Measurements from ENCODE around the gene HSP90AA1. TPM values are rescaled to one million over a fixed set of nuclear protein-coding genes. Genes with fewer than 3 reads are reported as not detected.

Gene HSP90AA1
- total and polyA plus RNA-seq, 5 donors from 2014 or later, result 331 to 653 (median 388) TPM

DNA sequence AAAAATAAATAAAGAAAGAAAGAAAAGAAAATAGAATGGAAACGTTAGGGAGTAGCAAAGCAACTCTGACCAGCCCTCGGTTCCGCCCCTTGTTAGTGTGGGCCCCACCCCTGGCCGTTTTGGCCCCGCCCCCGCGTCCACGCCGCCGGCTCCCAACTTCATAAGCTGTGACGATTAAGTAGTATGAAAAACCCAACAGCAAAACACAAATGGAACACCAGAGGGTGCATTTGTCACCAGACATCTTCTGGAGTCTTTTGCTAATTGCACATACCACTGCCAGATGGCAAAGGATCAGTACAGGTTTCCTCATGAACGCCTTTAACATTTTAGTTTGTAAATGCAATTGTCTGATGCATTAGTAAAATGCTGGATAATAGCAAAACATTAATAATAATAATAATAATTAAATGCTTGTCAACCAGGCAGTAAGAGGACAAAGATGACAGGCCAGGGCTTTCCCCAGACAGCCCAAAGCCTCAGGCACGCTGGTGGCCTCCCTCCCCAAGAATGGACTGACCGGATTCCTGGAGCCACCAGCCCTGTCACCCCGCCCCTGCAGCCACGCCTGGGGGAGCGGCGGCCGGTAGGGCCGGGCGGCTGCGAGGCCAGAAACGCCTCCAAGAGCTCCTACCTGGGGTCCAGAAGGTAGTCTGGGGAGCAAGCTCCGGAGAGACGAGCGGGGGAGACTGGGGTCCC is 23.6 kb downstream of the HSP90AA1 start:
- H3K27me3 Mint-ChIP-seq, result no peaks in the 10 kb centered on the region
- H3K36me3 Mint-ChIP-seq, result no peaks in the 10 kb centered on the region
- Histone ChIP-seq H3K27me3 (ENCODE audit: control insufficient read depth, insufficient read depth, low read length) (no peaks in the 10 kb centered on the region), H3K4me3 (ENCODE audit: low read depth, low read length) (no peak overlapping the region), H3K27ac (ENCODE audit: insufficient read depth, low read length, poor library complexity, severe bottlenecking) (no peak overlapping the region), H3K9me3 (ENCODE audit: control insufficient read depth in 2 of 2, low read length in 2 of 2) (no peaks in the 10 kb centered on the region), H3K4me1 (ENCODE audit: control insufficient read depth, insufficient read depth, low read length, poor library complexity, severe bottlenecking) (no peaks in the 10 kb centered on the region), H3K36me3 (ENCODE audit: control insufficient read depth, insufficient read depth, low read length) (no peaks in the 10 kb centered on the region)
- peaks cover 0 to 6% (median under 1%) of the 10 kb centered on the region in 4 donors for H3K4me1 Mint-ChIP-seq
- no peak overlapping the region for H3K27ac Mint-ChIP-seq
- DNase-seq (peak; percentile 61 to 83 (median 61)), ATAC-seq (ENCODE audit: low read depth in 2 of 2) (peak; percentile 79 to 83)
- H3K4me3 Mint-ChIP-seq, result no peak overlapping the region
- H3K9me3 Mint-ChIP-seq, result no peaks in the 10 kb centered on the region

DNA sequence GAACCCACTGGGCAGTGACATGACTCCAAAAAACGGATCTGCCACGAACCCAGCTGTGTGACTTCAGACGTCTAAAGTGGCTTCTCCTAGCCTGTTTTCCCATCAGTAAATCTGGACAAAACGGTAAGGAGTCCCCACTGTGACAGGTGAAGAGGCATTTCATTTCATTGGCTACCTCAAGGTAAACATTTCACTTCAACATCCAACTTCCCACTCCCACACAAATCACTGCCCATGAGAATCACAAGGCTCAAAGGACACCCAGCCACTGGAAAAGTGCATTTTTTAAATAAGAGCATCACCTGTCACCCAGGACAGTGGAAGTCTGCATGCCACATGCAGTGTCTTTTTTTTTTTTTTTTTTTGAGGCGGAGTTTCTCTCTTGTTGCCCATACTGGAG is 27.9 kb downstream of the HSP90AA1 start:
- Histone ChIP-seq H3K4me1 (ENCODE audit: control insufficient read depth, insufficient read depth, low read length, poor library complexity, severe bottlenecking) (no peaks in the 10 kb centered on the region), H3K27me3 (ENCODE audit: control insufficient read depth, insufficient read depth, low read length) (no peaks in the 10 kb centered on the region), H3K9me3 (ENCODE audit: control insufficient read depth in 2 of 2, low read length in 2 of 2) (no peaks in the 10 kb centered on the region), H3K36me3 (ENCODE audit: control insufficient read depth, insufficient read depth, low read length) (no peaks in the 10 kb centered on the region), H3K4me3 (ENCODE audit: low read depth, low read length) (no peak overlapping the region), H3K27ac (ENCODE audit: insufficient read depth, low read length, poor library complexity, severe bottlenecking) (no peak overlapping the region)
- Mint-ChIP-seq H3K27me3 (no peaks in the 10 kb centered on the region), H3K27ac (no peak overlapping the region), H3K4me3 (no peak overlapping the region), H3K36me3 (no peaks in the 10 kb centered on the region), H3K4me1 (peaks cover 0 to 5% (median 3%) of the 10 kb centered on the region in 4 donors), H3K9me3 (no peaks in the 10 kb centered on the region)
- ATAC-seq (ENCODE audit: low read depth in 2 of 2) (no peak), DNase-seq (no peak)

DNA sequence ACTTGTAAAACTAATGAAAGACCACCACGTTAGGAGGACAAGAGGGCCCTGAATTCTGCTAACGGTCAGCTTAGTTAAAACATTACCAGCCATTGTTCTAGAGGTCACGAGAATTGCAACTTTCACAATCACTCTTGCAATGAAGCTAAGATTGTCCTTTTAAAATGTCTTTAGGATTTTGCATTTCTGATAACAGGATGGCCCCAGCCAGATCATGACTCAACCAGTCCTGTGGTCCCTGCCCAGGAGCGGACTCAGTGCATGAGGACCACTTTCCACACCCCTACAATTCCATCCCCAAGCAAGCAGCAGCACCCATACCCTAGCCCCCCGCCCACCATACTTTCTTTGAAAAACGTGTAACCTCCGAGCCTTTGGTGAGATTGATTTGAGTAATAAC is 28.7 kb downstream of the HSP90AA1 start:
- H3K4me3 Mint-ChIP-seq, result no peak overlapping the region
- H3K36me3 Mint-ChIP-seq, result no peaks in the 10 kb centered on the region
- no peaks in the 10 kb centered on the region for H3K4me1 ChIP-seq (ENCODE audit: control insufficient read depth, insufficient read depth, low read length, poor library complexity, severe bottlenecking)

DNA sequence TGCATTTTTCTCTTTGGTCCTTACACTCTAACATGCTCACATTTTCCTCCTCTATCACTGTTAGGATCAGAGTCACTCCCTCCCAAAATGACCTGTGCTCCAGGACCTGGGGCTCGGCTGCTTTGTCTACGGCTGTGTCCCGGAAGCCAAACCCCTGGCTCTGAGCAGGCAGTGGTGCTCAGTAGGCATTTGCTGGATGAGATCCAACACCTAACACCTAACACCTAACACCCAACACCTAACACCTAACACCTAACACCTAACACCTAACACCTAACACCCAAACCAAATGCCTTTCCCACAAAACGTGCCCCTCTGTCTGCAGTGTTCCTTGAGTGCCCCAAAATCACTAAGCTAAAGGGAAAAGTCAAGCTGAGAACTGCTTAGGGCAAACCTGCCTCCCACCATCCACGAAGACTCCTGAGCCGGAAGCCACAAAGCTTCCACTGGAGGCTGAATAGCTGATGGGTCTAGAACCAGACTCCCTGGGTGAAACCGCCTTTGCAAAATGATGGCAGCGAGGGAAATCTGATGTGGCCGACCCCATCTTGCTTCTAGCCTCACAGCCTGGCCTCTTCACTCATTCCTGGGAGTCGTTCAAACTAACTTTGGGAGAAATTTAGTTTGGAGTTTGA is 29.2 kb downstream of the HSP90AA1 start:
- peaks cover 3% of the 10 kb centered on the region for H3K36me3 Mint-ChIP-seq

More for the DNA sequence above, 28.7 kb downstream of the HSP90AA1 start:
- Histone ChIP-seq H3K27ac (ENCODE audit: insufficient read depth, low read length, poor library complexity, severe bottlenecking) (no peak overlapping the region), H3K9me3 (ENCODE audit: control insufficient read depth in 2 of 2, low read length in 2 of 2) (no peaks in the 10 kb centered on the region), H3K36me3 (ENCODE audit: control insufficient read depth, insufficient read depth, low read length) (no peaks in the 10 kb centered on the region), H3K27me3 (ENCODE audit: control insufficient read depth, insufficient read depth, low read length) (no peaks in the 10 kb centered on the region), H3K4me3 (ENCODE audit: low read depth, low read length) (no peak overlapping the region)
- Mint-ChIP-seq H3K27ac (peak overlapping the region in 1 of 3 donors; percentile 43), H3K27me3 (no peaks in the 10 kb centered on the region), H3K4me1 (peaks cover 0 to 5% (median 3%) of the 10 kb centered on the region in 4 donors), H3K9me3 (no peaks in the 10 kb centered on the region)
- ATAC-seq (ENCODE audit: low read depth in 2 of 2) (no peak), DNase-seq (no peak)

DNA sequence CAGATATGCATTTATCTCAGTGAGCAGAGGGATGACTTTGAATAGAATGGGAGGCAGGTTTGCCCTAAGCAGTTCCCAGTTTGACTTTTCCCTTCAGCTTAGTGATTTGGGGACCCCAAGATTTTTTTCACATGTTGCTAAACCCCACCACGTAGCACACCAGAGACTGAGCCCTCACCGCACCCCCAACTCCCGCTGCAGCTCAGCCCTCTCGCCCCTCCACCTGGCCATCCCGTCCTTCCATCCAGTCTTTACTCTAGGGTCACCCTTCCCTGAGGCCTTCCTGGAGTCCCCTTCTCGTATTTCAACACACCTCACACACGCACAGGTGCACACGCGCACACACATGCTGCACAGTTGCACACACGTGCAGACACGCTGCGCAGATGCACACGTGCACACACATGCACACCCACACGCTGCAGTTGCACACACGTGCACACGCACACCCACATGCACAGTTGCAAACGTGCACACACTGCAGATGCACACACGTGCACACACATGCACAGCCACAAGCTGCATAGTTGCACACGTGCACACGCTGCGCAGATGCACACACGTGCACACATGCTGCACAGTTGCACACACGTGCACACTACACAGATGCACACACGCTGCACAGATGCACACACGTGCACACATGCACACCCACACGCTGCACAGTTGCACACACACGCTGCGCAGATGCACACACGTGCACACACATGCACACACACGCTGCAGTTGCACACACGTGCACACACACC is 30.0 kb downstream of the HSP90AA1 start:
- H3K27me3 Mint-ChIP-seq, result no peaks in the 10 kb centered on the region
- Histone ChIP-seq H3K4me1 (ENCODE audit: control insufficient read depth, insufficient read depth, low read length, poor library complexity, severe bottlenecking) (no peaks in the 10 kb centered on the region), H3K9me3 (ENCODE audit: control insufficient read depth in 2 of 2, low read length in 2 of 2) (no peaks in the 10 kb centered on the region), H3K36me3 (ENCODE audit: control insufficient read depth, insufficient read depth, low read length) (no peaks in the 10 kb centered on the region), H3K4me3 (ENCODE audit: low read depth, low read length) (no peak overlapping the region), H3K27ac (ENCODE audit: insufficient read depth, low read length, poor library complexity, severe bottlenecking) (no peak overlapping the region), H3K27me3 (ENCODE audit: control insufficient read depth, insufficient read depth, low read length) (no peaks in the 10 kb centered on the region)
- H3K4me3 Mint-ChIP-seq, result no peak overlapping the region
- DNase-seq (no peak), ATAC-seq (ENCODE audit: low read depth in 2 of 2) (no peak)
- H3K27ac Mint-ChIP-seq, result peak overlapping the region in 1 of 3 donors; percentile 38
- no peaks in the 10 kb centered on the region for H3K9me3 Mint-ChIP-seq
- peaks cover 0 to 5% (median 2%) of the 10 kb centered on the region in 4 donors for H3K4me1 Mint-ChIP-seq
- peaks cover 5% of the 10 kb centered on the region for H3K36me3 Mint-ChIP-seq

More for the DNA sequence above, 29.2 kb downstream of the HSP90AA1 start:
- Mint-ChIP-seq H3K27me3 (no peaks in the 10 kb centered on the region), H3K4me1 (peaks cover 0 to 5% (median 3%) of the 10 kb centered on the region in 4 donors), H3K4me3 (no peak overlapping the region), H3K27ac (peak overlapping the region in 1 of 3 donors; percentile 44), H3K9me3 (no peaks in the 10 kb centered on the region)
- Histone ChIP-seq H3K36me3 (ENCODE audit: control insufficient read depth, insufficient read depth, low read length) (no peaks in the 10 kb centered on the region), H3K9me3 (ENCODE audit: control insufficient read depth in 2 of 2, low read length in 2 of 2) (no peaks in the 10 kb centered on the region), H3K4me3 (ENCODE audit: low read depth, low read length) (no peak overlapping the region), H3K4me1 (ENCODE audit: control insufficient read depth, insufficient read depth, low read length, poor library complexity, severe bottlenecking) (no peaks in the 10 kb centered on the region), H3K27me3 (ENCODE audit: control insufficient read depth, insufficient read depth, low read length) (no peaks in the 10 kb centered on the region), H3K27ac (ENCODE audit: insufficient read depth, low read length, poor library complexity, severe bottlenecking) (no peak overlapping the region)
- ATAC-seq (ENCODE audit: low read depth in 2 of 2) (no peak), DNase-seq (no peak)

DNA sequence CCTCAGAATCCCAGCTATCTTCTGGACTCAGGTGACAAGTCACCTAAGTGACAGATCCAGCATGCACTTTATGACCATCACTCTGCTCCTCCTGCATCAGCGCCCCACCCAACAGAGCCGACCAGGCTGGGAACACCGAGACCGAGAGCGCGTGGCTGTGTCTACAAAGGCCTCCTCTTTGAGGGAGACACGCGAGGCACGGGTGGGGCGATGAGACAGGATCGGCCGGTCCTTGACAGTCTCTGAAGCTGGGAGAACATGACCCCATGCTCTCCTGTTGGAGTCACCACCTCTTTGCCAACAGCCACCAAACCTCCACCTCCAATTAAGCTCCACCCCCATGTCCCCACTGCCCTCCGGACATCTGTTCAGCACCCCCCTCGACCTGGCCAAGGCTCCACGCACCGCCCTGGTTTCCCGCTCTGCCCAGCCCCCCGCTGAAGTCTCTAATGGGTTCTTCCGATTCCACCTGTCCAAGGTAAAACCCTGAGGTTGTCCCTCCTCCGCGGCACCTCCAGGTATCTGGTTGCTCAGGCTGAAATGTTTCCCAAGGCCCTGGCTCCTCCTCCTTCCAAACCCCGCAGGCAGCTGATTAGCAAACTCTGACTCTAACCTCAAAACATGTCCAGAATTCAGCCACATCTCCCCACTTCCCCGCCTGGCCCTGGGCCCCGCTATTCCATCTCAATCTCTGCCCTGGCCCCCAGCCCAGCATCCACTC is 31.5 kb downstream of the HSP90AA1 start:
- no peak for DNase-seq
- H3K9me3 ChIP-seq (ENCODE audit: control insufficient read depth in 2 of 2, low read length in 2 of 2), result no peaks in the 10 kb centered on the region
- H3K27ac Mint-ChIP-seq, result peak overlapping the region; percentile 26 to 89 (median 82)
- no peaks in the 10 kb centered on the region for H3K9me3 Mint-ChIP-seq
- no peak overlapping the region for H3K27ac ChIP-seq (ENCODE audit: insufficient read depth, low read length, poor library complexity, severe bottlenecking)
- H3K4me3 ChIP-seq (ENCODE audit: low read depth, low read length), result no peak overlapping the region
- H3K36me3 Mint-ChIP-seq, result peaks cover 10% of the 10 kb centered on the region
- peaks cover 9% of the 10 kb centered on the region for H3K36me3 ChIP-seq (ENCODE audit: control insufficient read depth, insufficient read depth, low read length)
- H3K27me3 ChIP-seq (ENCODE audit: control insufficient read depth, insufficient read depth, low read length), result no peaks in the 10 kb centered on the region
- ATAC-seq (ENCODE audit: low read depth in 2 of 2), result no peak
- H3K27me3 Mint-ChIP-seq, result no peaks in the 10 kb centered on the region
- H3K4me3 Mint-ChIP-seq, result no peak overlapping the region
- peaks cover 0 to 5% (median 2%) of the 10 kb centered on the region in 4 donors for H3K4me1 Mint-ChIP-seq
- no peaks in the 10 kb centered on the region for H3K4me1 ChIP-seq (ENCODE audit: control insufficient read depth, insufficient read depth, low read length, poor library complexity, severe bottlenecking)

DNA sequence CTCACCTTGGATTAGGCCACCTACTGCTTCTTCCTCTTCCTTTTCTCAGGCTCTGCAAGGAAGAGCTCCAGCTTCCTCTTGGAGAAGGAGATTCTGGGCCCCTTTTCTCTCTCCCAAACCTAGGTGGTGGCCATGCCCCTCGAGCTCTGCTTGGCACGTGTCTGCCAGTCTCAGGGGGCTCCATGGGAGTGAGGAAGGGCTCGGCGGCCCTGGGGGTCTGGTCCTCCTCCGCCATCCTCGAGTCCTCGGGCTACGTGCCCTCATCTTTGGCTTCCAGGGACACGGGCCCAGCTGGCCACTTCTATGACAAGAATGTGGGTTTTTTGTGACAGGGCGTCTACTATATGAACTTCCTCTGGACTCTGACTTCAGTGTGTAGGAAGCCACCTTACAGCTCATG is 34.3 kb downstream of the HSP90AA1 start:
- ATAC-seq (ENCODE audit: low read depth in 2 of 2), result no peak
- peaks cover 38% of the 10 kb centered on the region for H3K36me3 ChIP-seq (ENCODE audit: control insufficient read depth, insufficient read depth, low read length)

More for the DNA sequence above, 34.3 kb downstream of the HSP90AA1 start:
- no peak for DNase-seq
- H3K36me3 Mint-ChIP-seq, result peaks cover 23% of the 10 kb centered on the region
- H3K27ac Mint-ChIP-seq, result peak overlapping the region in 1 of 3 donors; percentile 79
- Histone ChIP-seq H3K4me1 (ENCODE audit: control insufficient read depth, insufficient read depth, low read length, poor library complexity, severe bottlenecking) (no peaks in the 10 kb centered on the region), H3K4me3 (ENCODE audit: low read depth, low read length) (no peak overlapping the region), H3K9me3 (ENCODE audit: control insufficient read depth in 2 of 2, low read length in 2 of 2) (no peaks in the 10 kb centered on the region), H3K27me3 (ENCODE audit: control insufficient read depth, insufficient read depth, low read length) (no peaks in the 10 kb centered on the region), H3K27ac (ENCODE audit: insufficient read depth, low read length, poor library complexity, severe bottlenecking) (no peak overlapping the region)
- H3K27me3 Mint-ChIP-seq, result no peaks in the 10 kb centered on the region
- no peaks in the 10 kb centered on the region for H3K4me1 Mint-ChIP-seq
- H3K4me3 Mint-ChIP-seq, result no peak overlapping the region
- no peaks in the 10 kb centered on the region for H3K9me3 Mint-ChIP-seq
